Measurements from ENCODE around the gene DDX39A.
"Not testable (repeated sequence)": the region's sequence is repeated elsewhere in the genome, so short reads cannot be mapped to it uniquely, and the experiment has no call there.

DDX39A gene

DNA sequence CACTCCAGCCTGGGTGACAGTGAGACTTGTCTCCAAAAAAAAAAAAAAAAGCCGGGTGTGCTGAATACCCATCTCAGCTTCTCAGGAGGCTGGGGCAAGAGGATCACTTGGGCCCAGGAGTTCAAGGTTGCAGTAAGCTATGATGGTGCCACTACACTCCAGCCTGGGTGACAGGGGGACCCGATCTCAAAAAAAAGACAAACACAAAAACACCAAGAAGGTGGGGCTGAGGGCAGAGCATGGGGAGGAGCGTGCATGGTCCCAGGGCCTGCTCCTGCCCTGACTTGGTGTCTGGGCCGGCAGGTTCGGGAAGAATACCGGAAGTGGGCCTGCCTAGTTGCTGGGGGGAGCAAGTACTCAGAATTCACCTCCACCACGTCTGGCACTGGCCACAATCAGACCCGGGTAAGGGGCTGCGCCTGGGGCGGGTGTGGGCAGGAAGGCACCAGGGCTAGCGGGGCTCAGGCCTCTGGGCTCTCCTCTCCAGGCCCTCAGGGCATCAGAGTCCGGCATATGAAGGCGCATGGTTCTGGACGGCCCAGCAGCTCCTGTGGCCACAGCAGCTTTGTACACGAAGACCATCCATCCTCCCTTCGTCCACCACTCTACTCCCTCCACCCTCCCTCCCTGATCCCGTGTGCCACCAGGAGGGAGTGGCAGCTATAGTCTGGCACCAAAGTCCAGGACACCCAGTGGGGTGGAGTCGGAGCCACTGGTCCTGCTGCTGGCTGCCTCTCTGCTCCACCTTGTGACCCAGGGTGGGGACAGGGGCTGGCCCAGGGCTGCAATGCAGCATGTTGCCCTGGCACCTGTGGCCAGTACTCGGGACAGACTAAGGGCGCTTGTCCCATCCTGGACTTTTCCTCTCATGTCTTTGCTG is 11.3 kb downstream of the DDX39A start:
- no peak for DNase-seq

DNA sequence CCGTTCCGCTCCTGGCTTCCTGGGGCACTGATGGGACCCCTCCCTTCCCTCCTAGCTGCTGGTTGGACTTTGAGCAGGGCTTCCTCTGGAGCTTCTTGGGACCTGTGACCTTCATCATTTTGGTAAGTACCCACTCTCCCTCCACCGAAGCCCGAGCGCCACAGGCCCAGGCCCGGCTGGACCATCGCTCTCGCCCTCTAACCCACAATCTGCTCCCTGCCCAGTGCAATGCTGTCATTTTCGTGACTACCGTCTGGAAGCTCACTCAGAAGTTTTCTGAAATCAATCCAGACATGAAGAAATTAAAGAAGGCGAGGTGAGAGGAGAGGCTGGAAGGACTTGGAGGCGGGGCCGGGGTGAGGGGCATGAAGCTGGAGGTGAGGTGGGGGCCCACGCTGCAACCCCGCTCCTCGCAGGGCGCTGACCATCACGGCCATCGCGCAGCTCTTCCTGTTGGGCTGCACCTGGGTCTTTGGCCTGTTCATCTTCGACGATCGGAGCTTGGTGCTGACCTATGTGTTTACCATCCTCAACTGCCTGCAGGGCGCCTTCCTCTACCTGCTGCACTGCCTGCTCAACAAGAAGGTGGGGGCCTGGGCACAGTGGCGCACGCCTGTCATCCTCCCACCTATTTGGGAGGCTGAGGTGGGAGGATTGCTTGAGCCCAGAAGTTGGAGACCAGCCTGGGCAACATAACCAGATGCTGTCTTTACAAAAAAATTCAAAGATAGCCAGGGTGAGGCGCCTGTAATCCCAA is 12.3 kb downstream of the DDX39A start:
- no peak for DNase-seq

DNA sequence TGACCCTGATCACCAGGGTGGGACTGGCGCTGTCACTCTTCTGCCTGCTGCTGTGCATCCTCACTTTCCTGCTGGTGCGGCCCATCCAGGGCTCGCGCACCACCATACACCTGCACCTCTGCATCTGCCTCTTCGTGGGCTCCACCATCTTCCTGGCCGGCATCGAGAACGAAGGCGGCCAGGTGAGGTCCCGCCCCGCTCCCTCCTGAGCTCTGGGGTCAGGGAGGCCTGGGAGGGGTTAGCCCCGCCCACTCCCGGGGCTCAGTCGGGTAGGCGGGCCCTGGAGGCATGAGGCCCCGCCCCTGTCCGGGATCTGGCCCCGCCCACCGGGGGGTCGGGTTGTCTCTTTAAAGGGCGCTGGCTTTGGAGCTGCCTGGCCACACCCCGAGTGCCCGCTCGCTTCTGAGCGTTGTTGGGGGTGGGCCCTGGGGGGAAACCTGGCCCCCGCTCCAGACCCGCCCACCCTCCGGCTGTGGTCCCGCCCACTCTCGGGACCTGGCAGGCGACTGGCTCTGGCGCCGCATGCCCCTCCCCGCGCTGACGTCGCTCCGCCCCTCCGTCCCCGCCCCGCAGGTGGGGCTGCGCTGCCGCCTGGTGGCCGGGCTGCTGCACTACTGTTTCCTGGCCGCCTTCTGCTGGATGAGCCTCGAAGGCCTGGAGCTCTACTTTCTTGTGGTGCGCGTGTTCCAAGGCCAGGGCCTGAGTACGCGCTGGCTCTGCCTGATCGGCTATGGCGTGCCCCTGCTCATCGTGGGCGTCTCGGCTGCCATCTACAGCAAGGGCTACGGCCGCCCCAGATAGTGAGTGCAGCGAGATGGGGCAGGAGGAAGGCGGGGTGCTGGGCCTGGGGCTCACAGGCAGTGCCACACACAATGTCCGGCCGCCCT is 13.1 kb downstream of the DDX39A start:
- peak; percentile 37 to 82 (median 59) for DNase-seq

DNA sequence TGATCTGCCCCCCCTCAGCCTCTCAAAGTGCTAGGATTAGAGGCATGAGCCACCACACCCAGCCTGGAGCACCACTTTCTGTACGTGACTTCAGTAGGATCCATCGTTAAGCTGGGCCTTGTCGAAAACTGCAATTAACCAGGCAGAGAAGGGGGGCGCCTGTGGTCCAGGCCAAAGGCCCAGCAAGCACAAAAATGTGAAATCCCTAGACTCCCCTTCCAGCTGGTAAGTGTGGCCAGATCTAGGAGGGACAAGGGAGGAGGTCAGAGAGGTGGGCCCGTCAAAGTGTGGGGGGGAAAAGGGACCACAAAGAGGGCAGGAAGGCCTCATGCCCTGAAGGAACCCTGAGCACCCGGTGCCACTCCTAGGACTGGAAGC is 13.8 kb downstream of the DDX39A start:
- no peak for DNase-seq

DNA sequence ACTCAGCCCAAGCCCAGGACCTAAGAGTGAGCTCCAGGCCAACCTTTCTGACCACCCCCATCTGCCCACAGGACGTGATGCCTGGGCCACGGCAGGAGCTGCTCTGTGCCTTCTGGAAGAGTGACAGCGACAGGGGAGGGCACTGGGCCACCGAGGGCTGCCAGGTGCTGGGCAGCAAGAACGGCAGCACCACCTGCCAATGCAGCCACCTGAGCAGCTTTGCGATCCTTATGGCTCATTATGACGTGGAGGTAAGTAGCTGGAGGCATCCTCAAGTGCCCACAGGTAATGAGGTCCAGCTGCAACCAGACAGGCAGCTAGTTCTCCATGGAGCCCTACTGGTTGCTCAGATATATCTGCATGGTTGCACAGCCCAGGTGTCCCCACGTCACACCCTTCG is 14.8 kb downstream of the DDX39A start:
- DNase-seq = peak; percentile 65 to 86 (median 67)

DNA sequence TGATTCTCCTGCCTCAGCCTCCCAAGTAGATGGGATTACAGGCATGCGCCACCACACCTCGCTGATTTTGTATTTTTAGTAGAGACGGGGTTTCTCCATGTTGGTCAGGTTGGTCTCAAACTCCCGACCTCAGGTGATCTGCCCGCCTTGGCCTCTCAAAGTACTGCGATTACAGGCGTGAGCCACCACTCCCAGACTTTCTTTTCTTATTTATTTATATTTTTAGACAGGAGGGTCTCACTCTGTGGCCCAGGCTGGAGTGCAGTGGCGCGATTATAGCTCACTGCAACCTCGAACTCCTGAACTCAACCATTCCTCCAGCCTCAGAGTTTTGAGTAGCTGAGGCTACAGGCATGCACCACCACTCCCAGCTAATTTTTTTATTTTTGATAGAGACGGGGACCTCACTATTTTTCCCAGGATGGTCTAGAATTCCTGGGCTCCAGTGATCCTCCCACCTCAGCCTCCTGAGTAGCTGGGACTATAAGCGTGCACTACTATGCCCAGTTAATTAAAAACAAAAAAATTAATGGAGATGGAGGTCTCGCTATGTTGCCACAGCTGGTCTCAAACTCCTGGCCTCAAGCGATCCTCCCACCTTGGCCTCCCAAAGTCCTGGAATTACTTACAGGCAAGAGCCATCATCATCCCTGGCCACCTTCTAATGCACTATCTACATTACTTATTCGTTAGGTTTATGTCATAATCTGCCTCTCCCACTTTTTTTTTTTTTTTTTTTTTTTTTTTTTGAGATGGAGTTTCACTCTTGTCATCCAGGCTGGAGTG is 15.8 kb downstream of the DDX39A start:
- not testable (repeated sequence) for DNase-seq

DNA sequence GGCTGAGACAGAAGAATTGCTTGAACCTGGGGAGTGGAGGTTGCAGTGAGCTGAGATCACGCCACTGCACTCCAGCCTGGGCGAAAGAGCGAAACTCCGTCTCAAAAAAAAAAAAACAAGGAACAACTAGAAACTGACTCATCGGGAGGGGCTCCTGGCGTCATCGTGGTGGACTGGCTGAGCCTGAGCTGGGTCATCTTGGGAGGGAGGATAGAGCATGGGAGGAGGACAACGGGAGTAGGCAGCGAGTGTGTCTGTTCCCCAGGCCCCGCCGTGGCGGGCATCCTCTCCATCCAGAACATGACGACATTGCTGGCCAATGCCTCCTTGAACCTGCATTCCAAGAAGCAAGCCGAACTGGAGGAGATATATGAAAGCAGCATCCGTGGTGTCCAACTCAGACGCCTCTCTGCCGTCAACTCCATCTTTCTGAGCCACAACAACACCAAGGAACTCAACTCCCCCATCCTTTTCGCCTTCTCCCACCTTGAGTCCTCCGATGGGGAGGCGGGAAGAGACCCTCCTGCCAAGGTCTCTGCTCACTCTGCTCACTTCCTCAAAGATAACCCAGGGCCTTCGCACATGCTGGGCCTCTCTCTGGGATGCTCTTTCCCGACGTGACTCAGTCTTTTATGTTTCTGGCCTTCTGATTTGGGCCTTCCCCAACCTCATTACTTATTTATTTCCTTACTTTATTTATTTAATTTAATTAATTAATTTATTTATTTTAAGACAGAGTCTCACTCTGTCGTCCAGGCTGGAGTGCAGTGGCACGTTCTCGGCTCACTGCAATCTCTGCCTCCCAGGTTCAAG is 16.6 kb downstream of the DDX39A start:
- no peak for DNase-seq

DNA sequence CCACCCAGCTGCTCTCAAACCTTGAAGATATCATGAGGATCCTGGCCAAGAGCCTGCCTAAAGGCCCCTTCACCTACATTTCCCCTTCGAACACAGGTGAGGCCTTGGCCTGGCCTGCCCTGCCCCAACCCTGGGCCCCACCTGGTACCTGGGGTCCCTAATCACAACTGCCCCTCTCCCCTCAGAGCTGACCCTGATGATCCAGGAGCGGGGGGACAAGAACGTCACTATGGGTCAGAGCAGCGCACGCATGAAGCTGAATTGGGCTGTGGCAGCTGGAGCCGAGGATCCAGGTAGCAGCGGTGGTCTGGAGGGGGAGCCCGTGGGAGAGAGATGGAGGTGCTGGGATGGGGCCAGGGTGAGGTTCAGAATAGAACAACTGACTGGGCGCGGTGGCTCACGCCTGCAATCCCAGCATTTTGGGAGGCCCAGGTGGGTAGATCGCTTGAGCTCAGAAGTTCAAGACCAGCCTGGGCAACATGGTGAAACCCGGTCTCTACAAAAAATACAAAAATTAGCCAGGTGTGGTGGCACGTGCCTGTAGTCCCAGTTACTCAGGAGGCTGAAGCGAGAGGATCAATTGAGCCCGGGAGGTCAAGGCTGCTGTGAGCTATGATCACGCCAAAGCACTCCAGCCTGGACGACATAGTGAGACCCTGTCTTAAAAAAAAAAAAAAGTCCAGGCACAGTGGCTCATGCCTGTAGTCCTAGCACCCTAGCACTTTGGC is 17.5 kb downstream of the DDX39A start:
- no peak for DNase-seq

DNA sequence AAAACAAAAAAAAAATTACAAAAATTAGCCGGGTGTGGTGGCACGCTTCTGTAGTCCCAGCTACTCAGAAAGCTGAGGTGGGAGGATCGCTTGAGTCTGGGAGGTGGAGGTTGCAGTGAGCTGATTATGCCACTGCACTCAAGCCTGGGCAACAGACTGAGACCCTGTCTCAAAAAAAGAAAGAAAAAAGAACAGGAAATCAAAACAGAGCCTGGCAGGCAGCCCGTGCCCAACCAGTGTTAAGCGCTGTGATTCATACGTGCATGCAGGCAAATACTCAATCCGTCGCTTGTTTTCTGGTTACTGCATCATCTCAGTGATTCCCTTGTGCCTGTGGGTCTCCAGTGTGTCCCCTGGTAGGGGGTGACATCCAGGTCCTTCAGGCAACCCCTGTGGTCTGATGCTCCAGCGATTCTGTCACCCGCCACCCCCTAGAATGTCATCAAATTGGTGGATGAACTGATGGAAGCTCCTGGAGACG is 18.1 kb downstream of the DDX39A start:
- no peak for DNase-seq

DNA sequence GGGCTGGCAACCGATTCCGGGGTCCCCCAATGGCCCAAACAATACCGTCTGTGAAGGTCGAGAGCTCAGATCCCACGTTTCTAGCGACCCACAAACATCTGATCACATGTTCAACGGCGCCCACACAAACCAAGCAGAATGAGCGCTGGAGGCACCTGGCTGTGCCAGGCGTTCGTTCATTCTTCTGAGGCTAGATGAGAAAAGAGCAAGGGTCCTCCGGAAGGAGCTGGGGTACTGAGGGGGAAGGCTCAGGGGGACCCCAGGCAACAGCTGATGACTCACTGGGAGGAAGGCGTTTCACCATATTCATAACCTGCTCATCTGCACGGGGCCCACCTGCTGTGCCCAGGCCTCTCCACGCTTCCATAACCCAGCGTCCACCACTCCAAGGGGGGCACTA is 22.0 kb downstream of the DDX39A start:
- DNase-seq = not testable (repeated sequence)

DNA sequence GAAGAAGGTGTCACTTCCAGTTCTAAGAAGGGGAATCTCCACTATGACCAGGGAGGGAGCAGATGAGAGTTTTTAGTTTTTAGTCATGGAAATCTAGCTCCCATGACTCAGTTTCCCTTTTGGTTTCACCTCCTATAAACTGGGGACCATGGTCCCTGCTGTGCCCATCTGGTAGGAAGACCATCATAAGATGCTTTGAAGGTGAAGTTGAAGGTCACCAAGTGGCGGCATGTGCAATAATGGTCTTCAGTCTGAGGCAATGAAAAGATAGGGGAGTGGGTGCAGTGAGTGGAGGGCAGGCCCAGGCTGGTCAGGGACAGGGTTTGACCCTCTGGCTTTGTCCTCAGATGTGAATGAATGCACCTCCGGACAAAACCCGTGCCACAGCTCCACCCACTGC is 22.4 kb downstream of the DDX39A start:
- not testable (repeated sequence) for DNase-seq

DNA sequence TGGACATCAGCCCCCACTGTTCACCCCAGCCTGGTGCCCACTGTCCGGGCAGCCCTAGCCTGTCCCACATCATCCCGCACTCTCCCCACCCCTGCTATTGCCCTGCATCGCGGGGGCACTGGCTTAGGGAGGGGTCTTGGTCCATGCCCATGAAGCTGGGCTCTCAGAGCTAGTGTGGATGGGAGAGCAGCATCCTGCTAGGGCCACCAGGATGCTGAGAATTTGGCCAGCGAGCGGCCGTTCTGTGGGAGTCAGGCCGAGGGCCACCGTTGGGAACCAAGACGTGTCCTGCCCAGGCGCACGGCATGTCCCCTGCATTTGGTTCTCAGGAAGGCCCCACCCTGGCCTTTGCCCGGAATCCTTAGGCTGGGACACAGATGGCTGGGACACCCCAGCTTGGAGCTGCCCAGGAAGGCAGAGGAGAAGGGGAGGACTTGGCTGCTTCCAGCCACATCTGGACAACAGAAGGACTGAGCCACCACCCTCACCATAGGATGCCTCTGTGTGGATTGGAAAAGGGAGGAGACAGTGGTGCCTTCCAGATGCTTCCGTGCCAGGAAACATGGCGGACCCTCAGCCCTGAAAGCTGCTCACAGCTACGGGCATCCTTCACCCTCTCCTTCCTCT is 23.3 kb downstream of the DDX39A start:
- DNase-seq = no peak

DNA sequence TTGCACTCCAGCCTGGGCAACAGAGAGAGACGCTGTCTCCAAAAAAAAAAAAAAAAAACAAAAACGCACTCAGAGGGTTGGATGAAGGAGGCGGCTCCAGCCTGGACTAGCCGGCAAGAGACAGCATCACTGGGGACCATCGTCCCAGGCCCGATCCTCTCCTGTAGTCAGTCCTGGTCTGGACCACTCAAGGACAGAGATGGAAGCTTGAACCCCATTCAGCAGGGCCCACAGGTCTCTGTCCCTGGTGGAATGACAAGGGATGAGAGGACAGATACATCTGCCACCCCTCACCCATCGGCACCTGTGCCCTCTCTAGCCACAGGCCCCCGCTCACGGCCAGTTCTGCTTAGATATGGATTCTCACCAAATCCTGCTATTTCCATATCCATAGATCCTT is 23.9 kb downstream of the DDX39A start:
- DNase-seq = no peak

DNA sequence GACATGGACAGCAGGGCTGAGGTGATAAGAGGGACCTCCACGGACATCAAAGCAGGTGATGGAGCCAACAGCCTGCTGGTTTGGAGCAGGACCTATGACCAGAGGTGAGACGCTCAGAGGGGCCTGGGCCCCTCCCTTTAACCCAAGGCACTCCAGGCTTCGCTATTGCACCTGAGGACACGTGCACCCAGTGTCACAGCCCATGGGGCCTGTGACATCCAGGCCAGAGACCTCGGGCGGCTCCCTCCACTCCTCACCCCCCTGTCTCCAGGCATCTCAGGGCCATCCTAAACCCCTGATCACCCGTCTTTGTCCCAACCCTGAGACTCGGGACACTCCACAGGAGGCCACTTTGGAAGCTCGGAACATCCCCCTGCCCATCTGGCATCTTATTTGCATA is 25.0 kb downstream of the DDX39A start:
- no peak for DNase-seq

DNA sequence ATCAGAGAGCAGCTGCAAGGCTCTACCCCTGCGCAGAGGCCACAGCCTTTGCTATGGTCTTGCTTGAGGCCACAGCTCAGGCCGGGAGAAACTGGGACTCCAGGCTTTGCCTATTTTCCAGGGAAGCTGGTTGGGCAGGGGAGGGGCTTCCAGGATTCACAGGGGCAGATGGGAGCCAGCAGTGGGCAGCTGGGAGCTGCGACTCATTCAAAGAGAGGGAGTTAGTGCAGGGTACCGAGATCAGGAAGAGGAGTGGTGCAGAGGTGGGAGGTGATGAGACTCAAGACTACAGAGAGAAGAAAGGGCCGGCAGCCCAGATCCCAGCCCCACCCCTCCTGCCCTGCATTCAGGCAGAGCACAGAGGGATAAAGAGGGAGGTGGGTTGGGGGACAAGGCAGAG is 25.8 kb downstream of the DDX39A start:
- no peak for DNase-seq

DNA sequence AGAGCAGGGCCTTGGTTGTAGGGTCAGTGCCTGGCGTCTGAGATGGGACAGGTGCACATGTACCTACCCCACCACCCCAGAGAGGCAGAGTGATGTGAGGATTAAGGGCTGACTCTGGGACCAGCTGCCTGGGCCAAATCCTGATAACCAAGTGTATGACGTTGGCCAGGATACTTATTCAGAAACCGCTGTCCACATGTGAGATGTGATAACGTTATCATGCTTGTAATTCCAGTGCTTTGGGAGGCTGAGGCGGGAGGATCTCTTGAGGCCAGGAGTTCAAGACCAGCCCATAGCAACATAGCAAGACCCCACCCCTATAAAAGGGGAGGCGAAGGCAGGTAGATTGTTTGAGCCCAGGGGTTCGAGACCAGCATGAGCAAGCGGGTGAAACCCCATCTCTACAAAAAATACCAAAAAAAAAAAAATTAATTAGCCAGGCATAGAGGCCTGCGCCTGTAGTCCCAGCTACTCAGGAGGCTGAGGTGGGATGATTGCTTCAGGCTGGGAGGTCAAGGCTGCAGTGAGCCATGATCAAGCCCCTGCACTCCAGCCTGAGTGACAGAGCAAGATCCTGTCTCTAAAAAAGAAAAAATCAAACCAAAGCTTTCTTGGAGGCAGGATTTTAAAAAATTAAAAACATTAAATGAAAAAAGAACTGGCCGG is 27.9 kb downstream of the DDX39A start:
- no peak for DNase-seq

DNA sequence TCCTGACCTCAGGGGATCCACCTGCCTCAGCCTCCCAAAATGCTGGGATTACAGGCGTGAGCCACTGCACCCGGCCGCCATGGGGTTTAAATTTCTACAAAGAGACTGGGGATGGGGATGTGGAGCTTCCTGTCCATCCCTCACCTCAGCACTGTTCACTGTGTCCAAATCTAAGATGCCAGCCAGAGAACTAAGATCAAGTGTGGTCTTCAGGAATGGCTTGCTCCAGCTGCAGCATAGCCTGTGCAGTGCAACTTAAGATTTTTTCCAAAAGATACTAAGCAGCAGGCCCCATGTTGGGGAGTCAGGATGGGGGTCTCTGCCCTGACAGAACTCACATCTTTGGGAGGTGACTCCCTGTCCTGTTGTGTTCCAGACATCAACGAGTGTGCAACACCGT is 28.6 kb downstream of the DDX39A start:
- DNase-seq = no peak

DNA sequence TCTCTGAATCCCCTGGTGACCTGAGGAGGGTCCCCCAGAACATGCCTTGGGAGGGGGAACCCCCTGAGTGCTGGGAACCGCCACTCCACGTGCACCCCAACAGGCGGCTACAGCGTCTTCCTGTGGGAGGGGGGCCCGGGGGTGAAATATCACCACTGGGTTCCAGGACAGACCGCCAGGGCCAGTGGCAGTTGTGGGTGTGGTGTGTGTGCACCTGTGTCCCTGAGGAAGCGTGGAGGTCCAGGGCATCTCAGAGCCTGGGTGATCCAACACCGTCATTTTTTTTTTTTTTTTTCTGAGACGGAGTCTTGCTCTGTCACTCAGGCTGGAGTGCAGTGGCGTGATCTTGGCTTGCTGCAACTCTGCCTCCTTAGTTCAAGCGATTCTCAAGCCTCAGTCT is 33.6 kb downstream of the DDX39A start:
- DNase-seq = no peak
